HepG2 (cell line): ENCODE measurements around the gene MMP8. TPM values are rescaled to one million over a fixed set of nuclear protein-coding genes. Genes with fewer than 3 reads are reported as not detected.

ENCODE experiments used
- ATAC-seq: fragments of 200-7000 bp; cut with Tn5 transposase; 3 replicates; pipeline ENCODE4 v1.9.1; 2020; ENCODE audit warnings: mild to moderate bottlenecking, moderate library complexity
- BruUV-seq: library from RNA; stranded (reverse); fragments of 400-500 nt; replicated peaks from 2 replicates; lab custom pipeline; 2021; lab: Mats Ljungman, UMichigan
- CTCF ChIA-PET: fragments of 300-600 bp; formaldehyde crosslinking; extraction: SDS; loops from one replicate; lab custom pipeline; 2021; ENCODE audit warnings: low total read pairs, inconsistent platforms, low intra/inter-chr PET ratio; lab: Yijun Ruan, JAX
- POLR2A ChIA-PET: fragments of 350-600 bp; sonication (Branson Sonifier 250); formaldehyde crosslinking; loops from one replicate; lab custom pipeline; 2020; ENCODE audit warnings: antibody characterized with exemption, inconsistent platforms; lab: Yijun Ruan, JAX
- DNase-seq: peaks from one replicate; pipeline ENCODE4 v3.0.0-alpha.2; 2015; ENCODE audit warnings: low spot score
- FAIRE-seq: peaks from 3 replicates; lab custom pipeline; 2011; peaks lifted over from hg19 to GRCh38; lab: Jason Lieb, UNC
- H2AFZ ChIP-seq: one replicate; pipeline ENCODE4 v1.6.1; 2011; ENCODE audit warnings: low read length, inconsistent platforms
- H3K27ac ChIP-seq: fragments of 300-600 bp; 3 replicates; pipeline ENCODE4 v1.8.0; 2011; ENCODE audit warnings: mixed run types, mild to moderate bottlenecking, mixed read lengths, low read length, inconsistent platforms; ENCODE audit not compliant: insufficient read depth; ENCODE audit errors: extremely low read length
- H3K27me3 ChIP-seq, 2 experiments: fragments of 200-600 bp in 1 of 2; 2 replicates in 1 of 2; 3 replicates in 1 of 2; pipeline versions ENCODE4 v1.6.0 to v1.8.0; 2011; ENCODE audit warnings: low read length in 2 of 2, mild to moderate bottlenecking in 2 of 2, moderate library complexity in 2 of 2, inconsistent platforms in 1 of 2; ENCODE audit not compliant: insufficient read depth in 2 of 2, control insufficient read depth in 1 of 2
- H3K36me3 ChIP-seq, 2 experiments: fragments of 200-600 bp in 1 of 2; replicated peaks in 1 of 2; 2 replicates in 1 of 2; 3 replicates in 1 of 2; pipeline versions ENCODE4 v1.5.1 to v1.8.0; 2011; ENCODE audit warnings: low read length in 2 of 2, inconsistent platforms in 1 of 2; ENCODE audit not compliant: insufficient read depth in 2 of 2, control insufficient read depth in 1 of 2
- H3K4me1 ChIP-seq: 2 replicates; pipeline ENCODE4 v1.5.1; 2012; ENCODE audit warnings: low read length, inconsistent platforms; ENCODE audit not compliant: insufficient read depth
- H3K4me2 ChIP-seq: 2 replicates; pipeline ENCODE4 v1.6.0; 2011; ENCODE audit warnings: low read depth, low read length, inconsistent platforms
- H3K4me3 ChIP-seq, 3 experiments: fragments of 200-600 bp in 1 of 3; sonication (generic), shearing (Covaris generic) in 1 of 3; replicated peaks in 1 of 3; 2 replicates each; pipeline ENCODE4 v1.5.1; 2011 to 2016; ENCODE audit warnings: low read length in 3 of 3, inconsistent platforms in 2 of 3, low read depth in 2 of 3, mild to moderate bottlenecking in 2 of 3, control low read depth in 1 of 3, mixed read lengths in 1 of 3; ENCODE audit not compliant: insufficient read depth in 1 of 3
- H3K79me2 ChIP-seq: one replicate; pipeline ENCODE4 v1.6.1; 2011; ENCODE audit warnings: low read length, inconsistent platforms; ENCODE audit not compliant: insufficient read depth
- H3K9ac ChIP-seq: 2 replicates; pipeline ENCODE4 v1.6.0; 2011; ENCODE audit warnings: mild to moderate bottlenecking, low read depth, low read length, inconsistent platforms; ENCODE audit not compliant: insufficient read depth
- H3K9me3 ChIP-seq: 2 replicates; pipeline ENCODE4 v1.5.1; 2012; ENCODE audit warnings: mild to moderate bottlenecking, low read length
- H4K20me1 ChIP-seq: 2 replicates; pipeline ENCODE4 v1.6.0; 2011; ENCODE audit warnings: inconsistent platforms, mild to moderate bottlenecking, low read length, moderate library complexity; ENCODE audit not compliant: insufficient read depth
- CTCF ChIP-seq: sonication (generic); formaldehyde crosslinking; IDR thresholded peaks from 2 replicates; pipeline ENCODE4 v1.5.0; 2020; ENCODE audit warnings: mild to moderate bottlenecking, missing genetic modification reagents, moderate library complexity
- EEA1 ChIP-seq: sonication (generic); formaldehyde crosslinking; IDR thresholded peaks from 2 replicates; pipeline ENCODE4 v1.5.1; 2020; ENCODE audit warnings: mild to moderate bottlenecking, missing genetic modification reagents, borderline replicate concordance
- PBX2 ChIP-seq: IDR thresholded peaks from 2 replicates; pipeline ENCODE4 v1.6.1; 2016; ENCODE audit warnings: control low read depth
- RAD21 ChIP-seq: fragments of 450-650 bp; formaldehyde crosslinking; IDR thresholded peaks from 2 replicates; pipeline ENCODE4 v1.5.0; 2020; ENCODE audit warnings: mild to moderate bottlenecking
- SMC3 ChIP-seq: IDR thresholded peaks from 2 replicates; pipeline ENCODE4 v1.6.1; 2011; ENCODE audit warnings: low read length, improper control_type of control experiment
- STAG1 ChIP-seq: sonication (generic); formaldehyde crosslinking; IDR thresholded peaks from 2 replicates; pipeline ENCODE4 v1.4.0; 2020; ENCODE audit warnings: missing genetic modification reagents
- XRCC5 ChIP-seq: fragments of 200-400 bp; formaldehyde crosslinking; optimal IDR thresholded peaks from 2 replicates; pipeline ENCODE3; 2017; ENCODE audit warnings: mild to moderate bottlenecking, low read length
- ZNF644 ChIP-seq: IDR thresholded peaks from 2 replicates; pipeline ENCODE4 v1.6.1; 2016; ENCODE audit warnings: low read depth
- WGBS: methylation state at CpG from one replicate; pipeline ENCODE4 v1.1.6; 2017; ENCODE audit warnings: low lambda C conversion rate; 5-methylcytosine and 5-hydroxymethylcytosine counted together
- in situ Hi-C: cut with HindIII; loops from 2 replicates; pipeline ENCODE4 v1.10.0; 2017; ENCODE audit warnings: low pct_unique_long_range_greater_than_20kb; ENCODE audit not compliant: extremely low pct_ligation_motif_present
- intact Hi-C: fragments of 100-400 bp; cut with micrococcal nuclease; formaldehyde crosslinking; loops from one replicate; pipeline ENCODE4 v1.10.0; 2022; ENCODE audit not compliant: unreplicated experiment
- polyA plus RNA-seq, 8 experiments: library from polyadenylated mRNA; depleted of rRNA in 3 of 8; stranded (reverse) in 7 of 8; unstranded in 1 of 8; fragments of >200 nt; fragmentation: Illumina TruSeq in 4 of 8; extraction: Trizol in 4 of 8; gene quantifications; 2 replicates each; pipeline versions ENCODE4 v1.2.1 to v1.2.3, GENCODE V29; 2011 to 2016; ENCODE audit warnings: low read depth in 4 of 8, missing spikeins in 1 of 8, mixed read lengths in 1 of 8; ENCODE audit not compliant: insufficient read depth in 1 of 8
- total RNA-seq, 5 experiments: library from RNA; depleted of rRNA; stranded (reverse); fragments of >200 nt; fragmentation: Illumina TruSeq; extraction: Trizol; gene quantifications; 2 replicates each; pipeline ENCODE4 v1.2.3, GENCODE V29; 2016; ENCODE audit warnings: low read depth in 1 of 5
- TF ChIP-seq, protein P1 (sequence below): sonication (generic); formaldehyde crosslinking; conservative IDR thresholded peaks from 2 replicates; pipeline ENCODE4 v1.5.0; 2020; ENCODE audit warnings: missing genetic modification reagents
- TF ChIP-seq, protein P2 (sequence below), 2 experiments: IDR thresholded peaks; 2 replicates each; pipeline ENCODE4 v1.6.1; 2011 to 2012; ENCODE audit warnings: low read length in 2 of 2, borderline replicate concordance in 1 of 2, low read depth in 1 of 2, mild to moderate bottlenecking in 1 of 2, moderate library complexity in 1 of 2

MMP8 gene
- total and polyA plus RNA-seq, 2 of the 13 experiments (the other 11 are each of a cell fraction or from before 2014, with no cell fraction given) = not detected

DNA sequence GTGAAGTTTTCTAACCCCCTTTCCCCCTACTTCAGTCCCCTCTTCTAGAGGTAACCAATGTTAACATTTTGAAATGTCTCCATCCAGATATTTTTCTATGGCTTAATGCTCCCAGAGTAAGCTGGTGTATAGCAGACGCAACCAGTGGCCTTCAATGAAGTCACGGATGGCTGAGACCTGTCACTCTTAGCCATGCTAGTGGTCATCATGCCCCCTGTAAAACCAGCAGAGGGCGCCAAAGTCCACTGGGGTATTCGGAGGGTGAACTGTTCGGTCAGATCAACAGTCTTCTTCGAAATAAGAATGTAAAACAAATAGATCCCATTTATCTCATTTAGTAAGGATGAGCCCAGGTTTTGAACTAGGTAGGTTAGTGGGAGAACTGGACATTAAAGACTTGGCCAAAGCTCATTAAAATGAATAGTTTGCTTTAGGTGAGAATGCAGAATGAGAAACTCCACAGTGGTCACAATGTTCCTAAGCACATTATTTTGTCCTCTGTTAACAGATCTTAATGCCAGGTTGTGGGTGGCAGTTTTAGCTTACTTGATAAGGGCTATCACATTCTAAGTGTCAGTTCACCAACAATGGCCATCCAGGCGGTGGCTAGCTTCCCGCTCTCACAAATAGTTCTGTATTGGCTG is 8.6 kb upstream of the MMP8 start:
- Histone ChIP-seq H3K9me3 (no peaks in the 10 kb centered on the region), H2AFZ (no peak overlapping the region), H3K36me3 (no peaks in the 10 kb centered on the region), H3K4me2 (no peak overlapping the region), H4K20me1 (no peaks in the 10 kb centered on the region), H3K27me3 (no peaks in the 10 kb centered on the region), H3K9ac (no peak overlapping the region)
- BruUV-seq = no TSS peak
- POLR2A ChIA-PET = no interaction called here
- FAIRE-seq (peak; percentile 68), DNase-seq (peak; percentile 60), ATAC-seq (peak; percentile 99)
- intact Hi-C loops = loop anchor here (10.0 kb wide), 1 partner anchor 321 kb away; no protein-coding TSS in a partner anchor
- CTCF ChIA-PET = interaction anchor here (1.2 kb wide), 1 partner anchor 208 kb away, joined by 6 read pairs; no protein-coding TSS in a partner anchor
- in situ Hi-C loops = loop anchor here (25.0 kb wide), 1 partner anchor 204 kb away; no protein-coding TSS in a partner anchor
- TF ChIP-seq EEA1 (CRISPR knock-in tag) = no peak
- TF ChIP-seq, protein P1, sequence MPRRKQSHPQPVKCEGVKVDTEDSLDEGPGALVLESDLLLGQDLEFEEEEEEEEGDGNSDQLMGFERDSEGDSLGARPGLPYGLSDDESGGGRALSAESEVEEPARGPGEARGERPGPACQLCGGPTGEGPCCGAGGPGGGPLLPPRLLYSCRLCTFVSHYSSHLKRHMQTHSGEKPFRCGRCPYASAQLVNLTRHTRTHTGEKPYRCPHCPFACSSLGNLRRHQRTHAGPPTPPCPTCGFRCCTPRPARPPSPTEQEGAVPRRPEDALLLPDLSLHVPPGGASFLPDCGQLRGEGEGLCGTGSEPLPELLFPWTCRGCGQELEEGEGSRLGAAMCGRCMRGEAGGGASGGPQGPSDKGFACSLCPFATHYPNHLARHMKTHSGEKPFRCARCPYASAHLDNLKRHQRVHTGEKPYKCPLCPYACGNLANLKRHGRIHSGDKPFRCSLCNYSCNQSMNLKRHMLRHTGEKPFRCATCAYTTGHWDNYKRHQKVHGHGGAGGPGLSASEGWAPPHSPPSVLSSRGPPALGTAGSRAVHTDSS = no peak
- peak; percentile 71 for TF ChIP-seq SMC3
- peak; percentile 81 for TF ChIP-seq CTCF (CRISPR knock-in tag)
- TF ChIP-seq, protein P2, sequence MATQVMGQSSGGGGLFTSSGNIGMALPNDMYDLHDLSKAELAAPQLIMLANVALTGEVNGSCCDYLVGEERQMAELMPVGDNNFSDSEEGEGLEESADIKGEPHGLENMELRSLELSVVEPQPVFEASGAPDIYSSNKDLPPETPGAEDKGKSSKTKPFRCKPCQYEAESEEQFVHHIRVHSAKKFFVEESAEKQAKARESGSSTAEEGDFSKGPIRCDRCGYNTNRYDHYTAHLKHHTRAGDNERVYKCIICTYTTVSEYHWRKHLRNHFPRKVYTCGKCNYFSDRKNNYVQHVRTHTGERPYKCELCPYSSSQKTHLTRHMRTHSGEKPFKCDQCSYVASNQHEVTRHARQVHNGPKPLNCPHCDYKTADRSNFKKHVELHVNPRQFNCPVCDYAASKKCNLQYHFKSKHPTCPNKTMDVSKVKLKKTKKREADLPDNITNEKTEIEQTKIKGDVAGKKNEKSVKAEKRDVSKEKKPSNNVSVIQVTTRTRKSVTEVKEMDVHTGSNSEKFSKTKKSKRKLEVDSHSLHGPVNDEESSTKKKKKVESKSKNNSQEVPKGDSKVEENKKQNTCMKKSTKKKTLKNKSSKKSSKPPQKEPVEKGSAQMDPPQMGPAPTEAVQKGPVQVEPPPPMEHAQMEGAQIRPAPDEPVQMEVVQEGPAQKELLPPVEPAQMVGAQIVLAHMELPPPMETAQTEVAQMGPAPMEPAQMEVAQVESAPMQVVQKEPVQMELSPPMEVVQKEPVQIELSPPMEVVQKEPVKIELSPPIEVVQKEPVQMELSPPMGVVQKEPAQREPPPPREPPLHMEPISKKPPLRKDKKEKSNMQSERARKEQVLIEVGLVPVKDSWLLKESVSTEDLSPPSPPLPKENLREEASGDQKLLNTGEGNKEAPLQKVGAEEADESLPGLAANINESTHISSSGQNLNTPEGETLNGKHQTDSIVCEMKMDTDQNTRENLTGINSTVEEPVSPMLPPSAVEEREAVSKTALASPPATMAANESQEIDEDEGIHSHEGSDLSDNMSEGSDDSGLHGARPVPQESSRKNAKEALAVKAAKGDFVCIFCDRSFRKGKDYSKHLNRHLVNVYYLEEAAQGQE (IDR thresholded peaks at IDR 0.05; ENCODE audit: borderline replicate concordance in 1 of 2, low read depth in 1 of 2, low read length in 2 of 2) = no peak
- 0 out of 2 replicates have a peak, but pooled peaks have one; percentile 18 for TF ChIP-seq ZNF644 (CRISPR knock-in tag)
- peak; percentile 74 for TF ChIP-seq STAG1 (CRISPR knock-in tag)
- TF ChIP-seq PBX2 (CRISPR knock-in tag) = peak; percentile 68
- TF ChIP-seq XRCC5 = peak; percentile 24
- peak; percentile 40; the same call in 1 of the 2 replicates for TF ChIP-seq RAD21 (CRISPR knock-in tag)
- TF ChIP-seq, all 625 proteins: peak for 7
- H3K27ac ChIP-seq = no peak overlapping the region
- no peaks in the 10 kb centered on the region for H3K79me2 ChIP-seq
- WGBS = 2% methylated on average over 6 of the region's 8 CpGs
- no peak overlapping the region for H3K4me3 ChIP-seq
- no peaks in the 10 kb centered on the region for H3K4me1 ChIP-seq
